Upper lobe of left lung (tissue), 4 donors: Measurements from ENCODE around the gene MVP.

Experiments used
- EP300 ChIP-seq, 4 donors: sonication (generic); formaldehyde crosslinking; IDR thresholded peaks; one replicate each; pipeline ENCODE4 v1.5.1; 2017; ENCODE audit warnings: antibody characterized with exemption in 4 of 4, control low read depth in 2 of 4
- POLR2A ChIP-seq, 4 donors: fragments of 450-650 bp; IDR thresholded peaks; one replicate each; pipeline ENCODE4 v1.5.1; 2016 to 2017; ENCODE audit warnings: antibody characterized with exemption in 4 of 4, mild to moderate bottlenecking in 2 of 4
- POLR2AphosphoS5 ChIP-seq, 2 donors: sonication (generic); formaldehyde crosslinking; IDR thresholded peaks; one replicate each; pipeline ENCODE4 v1.5.1; 2017; ENCODE audit warnings: antibody characterized with exemption in 2 of 2
- TF ChIP-seq, protein P1 (sequence below), 6 experiments: fragments of 450-650 bp in 4 of 6; fragments of 200-600 bp in 2 of 6; sonication (generic) in 2 of 6; IDR thresholded peaks; one replicate each; pipeline ENCODE4 v1.5.1; 2016 to 2019; ENCODE audit warnings: antibody characterized with exemption in 6 of 6

DNA sequence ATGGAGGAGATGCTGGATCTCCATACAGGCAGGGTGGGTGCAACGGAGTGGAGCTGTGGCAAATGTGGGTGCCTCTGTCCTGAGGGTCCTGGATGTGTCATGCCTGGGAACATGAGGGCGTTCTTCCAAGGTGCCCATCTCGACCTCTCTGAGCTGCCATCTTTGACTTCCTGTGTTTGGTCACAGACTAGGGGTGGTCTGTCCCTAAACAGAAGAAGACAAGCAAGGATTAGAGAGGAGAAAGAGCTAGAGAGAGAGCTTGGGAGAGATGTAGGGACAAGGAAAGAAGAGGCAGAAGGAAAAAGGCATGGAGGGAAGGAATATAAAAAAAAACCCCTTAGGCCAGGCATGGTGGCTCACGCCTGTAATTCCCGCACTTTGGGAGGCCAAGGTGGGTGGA, 45.5 kb upstream of the MVP start:
- TF ChIP-seq POLR2A (IDR thresholded peaks at IDR 0.05) = no peak
- TF ChIP-seq, protein P1, sequence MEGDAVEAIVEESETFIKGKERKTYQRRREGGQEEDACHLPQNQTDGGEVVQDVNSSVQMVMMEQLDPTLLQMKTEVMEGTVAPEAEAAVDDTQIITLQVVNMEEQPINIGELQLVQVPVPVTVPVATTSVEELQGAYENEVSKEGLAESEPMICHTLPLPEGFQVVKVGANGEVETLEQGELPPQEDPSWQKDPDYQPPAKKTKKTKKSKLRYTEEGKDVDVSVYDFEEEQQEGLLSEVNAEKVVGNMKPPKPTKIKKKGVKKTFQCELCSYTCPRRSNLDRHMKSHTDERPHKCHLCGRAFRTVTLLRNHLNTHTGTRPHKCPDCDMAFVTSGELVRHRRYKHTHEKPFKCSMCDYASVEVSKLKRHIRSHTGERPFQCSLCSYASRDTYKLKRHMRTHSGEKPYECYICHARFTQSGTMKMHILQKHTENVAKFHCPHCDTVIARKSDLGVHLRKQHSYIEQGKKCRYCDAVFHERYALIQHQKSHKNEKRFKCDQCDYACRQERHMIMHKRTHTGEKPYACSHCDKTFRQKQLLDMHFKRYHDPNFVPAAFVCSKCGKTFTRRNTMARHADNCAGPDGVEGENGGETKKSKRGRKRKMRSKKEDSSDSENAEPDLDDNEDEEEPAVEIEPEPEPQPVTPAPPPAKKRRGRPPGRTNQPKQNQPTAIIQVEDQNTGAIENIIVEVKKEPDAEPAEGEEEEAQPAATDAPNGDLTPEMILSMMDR (IDR thresholded peaks at IDR 0.05) = no peak
- no peak for TF ChIP-seq POLR2AphosphoS5 (IDR thresholded peaks at IDR 0.05)
- TF ChIP-seq EP300 (IDR thresholded peaks at IDR 0.05) = no peak
